Measurements from ENCODE around the gene BTBD2.

GRCh38 chr19:2026770-2027169 is 11.3 kb upstream of the BTBD2 start:
- TF ChIP-seq, protein P1, sequence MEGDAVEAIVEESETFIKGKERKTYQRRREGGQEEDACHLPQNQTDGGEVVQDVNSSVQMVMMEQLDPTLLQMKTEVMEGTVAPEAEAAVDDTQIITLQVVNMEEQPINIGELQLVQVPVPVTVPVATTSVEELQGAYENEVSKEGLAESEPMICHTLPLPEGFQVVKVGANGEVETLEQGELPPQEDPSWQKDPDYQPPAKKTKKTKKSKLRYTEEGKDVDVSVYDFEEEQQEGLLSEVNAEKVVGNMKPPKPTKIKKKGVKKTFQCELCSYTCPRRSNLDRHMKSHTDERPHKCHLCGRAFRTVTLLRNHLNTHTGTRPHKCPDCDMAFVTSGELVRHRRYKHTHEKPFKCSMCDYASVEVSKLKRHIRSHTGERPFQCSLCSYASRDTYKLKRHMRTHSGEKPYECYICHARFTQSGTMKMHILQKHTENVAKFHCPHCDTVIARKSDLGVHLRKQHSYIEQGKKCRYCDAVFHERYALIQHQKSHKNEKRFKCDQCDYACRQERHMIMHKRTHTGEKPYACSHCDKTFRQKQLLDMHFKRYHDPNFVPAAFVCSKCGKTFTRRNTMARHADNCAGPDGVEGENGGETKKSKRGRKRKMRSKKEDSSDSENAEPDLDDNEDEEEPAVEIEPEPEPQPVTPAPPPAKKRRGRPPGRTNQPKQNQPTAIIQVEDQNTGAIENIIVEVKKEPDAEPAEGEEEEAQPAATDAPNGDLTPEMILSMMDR (conservative IDR thresholded peaks at IDR 0.05), result no peak
- no peak for TF ChIP-seq EZH2 (IDR thresholded peaks at IDR 0.05; ENCODE audit: low read depth)
